Measurements from ENCODE around the gene DOCK4.

DNA sequence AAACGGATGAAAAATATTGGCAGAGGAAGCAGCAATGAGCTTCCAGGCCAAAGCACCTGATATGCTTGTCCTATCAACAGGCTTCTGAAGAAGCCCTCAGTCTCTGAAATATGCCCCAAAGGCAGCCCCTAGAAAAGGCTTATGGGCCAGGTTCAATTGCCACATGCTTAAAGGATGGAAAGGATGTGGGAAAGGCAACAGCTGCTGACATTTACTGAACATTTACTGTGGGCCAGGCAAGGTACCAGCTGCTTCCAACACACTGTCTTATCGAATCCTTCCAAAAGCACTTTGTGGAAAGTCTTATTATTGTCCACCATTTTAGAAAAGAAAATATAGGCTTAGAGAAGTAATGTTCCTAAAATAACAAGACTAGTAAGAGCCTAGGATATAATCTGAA is 56.5 kb downstream of the DOCK4 start:
- TF ChIP-seq, protein P1, sequence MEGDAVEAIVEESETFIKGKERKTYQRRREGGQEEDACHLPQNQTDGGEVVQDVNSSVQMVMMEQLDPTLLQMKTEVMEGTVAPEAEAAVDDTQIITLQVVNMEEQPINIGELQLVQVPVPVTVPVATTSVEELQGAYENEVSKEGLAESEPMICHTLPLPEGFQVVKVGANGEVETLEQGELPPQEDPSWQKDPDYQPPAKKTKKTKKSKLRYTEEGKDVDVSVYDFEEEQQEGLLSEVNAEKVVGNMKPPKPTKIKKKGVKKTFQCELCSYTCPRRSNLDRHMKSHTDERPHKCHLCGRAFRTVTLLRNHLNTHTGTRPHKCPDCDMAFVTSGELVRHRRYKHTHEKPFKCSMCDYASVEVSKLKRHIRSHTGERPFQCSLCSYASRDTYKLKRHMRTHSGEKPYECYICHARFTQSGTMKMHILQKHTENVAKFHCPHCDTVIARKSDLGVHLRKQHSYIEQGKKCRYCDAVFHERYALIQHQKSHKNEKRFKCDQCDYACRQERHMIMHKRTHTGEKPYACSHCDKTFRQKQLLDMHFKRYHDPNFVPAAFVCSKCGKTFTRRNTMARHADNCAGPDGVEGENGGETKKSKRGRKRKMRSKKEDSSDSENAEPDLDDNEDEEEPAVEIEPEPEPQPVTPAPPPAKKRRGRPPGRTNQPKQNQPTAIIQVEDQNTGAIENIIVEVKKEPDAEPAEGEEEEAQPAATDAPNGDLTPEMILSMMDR (conservative IDR thresholded peaks at IDR 0.05) = no peak
- no peak for TF ChIP-seq ZFX (IDR thresholded peaks at IDR 0.05)

Measured in C4-2B (cell line).